Stimulated activated CD4-positive, alpha-beta T cell treated with anti-CD3 and anti-CD28 coated beads, Interleukin-15, amount 100 ng/mL, for 1 hour (primary cell): ENCODE data around the gene ATP2A3.

ENCODE experiments used
- DNase-seq, 2 donors: peaks; one replicate each; pipeline ENCODE4 v3.0.0-alpha.2; 2020; ENCODE audit warnings: low read depth in 1 of 2, low spot score in 1 of 2

The ATP2A3 gene

DNA sequence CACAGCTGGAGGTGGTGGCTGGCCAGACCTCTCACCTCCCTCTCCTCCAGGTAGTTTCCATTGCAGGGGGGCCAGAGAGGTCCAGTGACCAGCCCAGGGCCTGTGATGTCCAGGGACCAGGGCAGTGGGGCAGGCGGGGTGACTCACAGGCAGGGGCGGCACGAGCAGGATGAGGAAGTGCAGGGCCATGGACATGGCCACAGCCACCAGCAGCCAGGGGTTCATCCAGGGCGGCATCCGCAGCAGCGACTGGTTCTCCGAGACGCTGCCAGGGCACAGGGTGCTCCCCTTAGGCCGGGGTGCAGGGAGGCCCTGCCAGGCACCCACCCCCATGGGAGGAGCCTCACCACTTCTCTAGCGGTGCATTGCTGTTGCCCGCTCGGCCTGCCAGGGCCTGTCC is 35.1 kb downstream of the ATP2A3 start:
- DNase-seq = no peak

DNA sequence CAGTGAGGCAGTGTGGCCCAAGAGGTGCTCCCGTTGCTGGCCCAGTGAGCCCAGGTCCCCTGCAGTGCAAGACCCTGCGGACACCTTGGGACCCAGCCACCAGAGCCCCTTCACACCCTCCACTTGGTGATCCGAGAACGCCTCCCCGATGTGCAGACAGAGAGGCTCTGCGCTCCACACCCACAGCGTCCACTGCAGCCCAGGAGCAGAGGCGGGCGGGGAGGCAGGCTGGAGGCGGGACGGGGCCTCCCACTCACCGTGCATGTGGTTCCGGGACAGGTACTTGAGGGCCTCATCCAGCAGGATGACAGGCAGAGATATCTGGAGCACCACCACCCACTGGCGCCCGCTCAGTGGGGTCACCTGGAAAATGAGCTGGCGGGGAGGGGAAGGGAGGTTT is 35.8 kb downstream of the ATP2A3 start:
- no peak for DNase-seq

DNA sequence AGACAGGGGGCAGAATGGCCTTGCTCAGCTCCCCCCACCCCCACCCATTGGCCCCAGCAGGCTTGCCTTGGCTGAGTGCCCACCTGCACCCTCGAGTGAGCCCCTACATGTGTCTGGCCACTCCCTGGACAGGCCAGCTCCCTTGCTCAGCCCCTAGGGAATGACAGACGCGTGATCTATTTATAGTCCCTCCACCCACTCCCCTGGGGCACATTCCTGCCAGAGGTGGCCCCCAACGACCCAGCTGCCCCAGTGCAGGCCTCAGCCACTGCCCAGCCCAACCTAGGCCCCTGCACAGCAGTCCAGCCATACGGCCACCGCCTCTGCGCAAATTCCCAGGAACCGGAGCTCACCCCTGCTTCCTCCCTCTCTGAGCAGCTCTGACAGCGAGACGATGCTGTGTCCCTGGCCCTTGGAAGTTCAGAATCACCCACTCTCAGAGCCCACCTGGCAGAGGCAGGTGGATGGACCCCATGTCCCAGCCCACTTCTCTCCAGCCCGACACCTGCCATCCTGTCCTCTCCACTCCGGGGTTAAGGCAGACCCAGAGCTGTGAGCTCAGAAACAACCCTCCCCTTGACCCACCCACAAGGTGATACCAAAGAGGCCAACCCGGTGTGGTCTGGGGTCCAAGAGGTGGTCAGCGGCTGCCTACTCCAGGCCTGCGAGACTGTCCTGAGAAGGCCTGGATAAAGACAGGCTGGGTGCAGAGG is 36.5 kb downstream of the ATP2A3 start:
- DNase-seq = no peak

DNA sequence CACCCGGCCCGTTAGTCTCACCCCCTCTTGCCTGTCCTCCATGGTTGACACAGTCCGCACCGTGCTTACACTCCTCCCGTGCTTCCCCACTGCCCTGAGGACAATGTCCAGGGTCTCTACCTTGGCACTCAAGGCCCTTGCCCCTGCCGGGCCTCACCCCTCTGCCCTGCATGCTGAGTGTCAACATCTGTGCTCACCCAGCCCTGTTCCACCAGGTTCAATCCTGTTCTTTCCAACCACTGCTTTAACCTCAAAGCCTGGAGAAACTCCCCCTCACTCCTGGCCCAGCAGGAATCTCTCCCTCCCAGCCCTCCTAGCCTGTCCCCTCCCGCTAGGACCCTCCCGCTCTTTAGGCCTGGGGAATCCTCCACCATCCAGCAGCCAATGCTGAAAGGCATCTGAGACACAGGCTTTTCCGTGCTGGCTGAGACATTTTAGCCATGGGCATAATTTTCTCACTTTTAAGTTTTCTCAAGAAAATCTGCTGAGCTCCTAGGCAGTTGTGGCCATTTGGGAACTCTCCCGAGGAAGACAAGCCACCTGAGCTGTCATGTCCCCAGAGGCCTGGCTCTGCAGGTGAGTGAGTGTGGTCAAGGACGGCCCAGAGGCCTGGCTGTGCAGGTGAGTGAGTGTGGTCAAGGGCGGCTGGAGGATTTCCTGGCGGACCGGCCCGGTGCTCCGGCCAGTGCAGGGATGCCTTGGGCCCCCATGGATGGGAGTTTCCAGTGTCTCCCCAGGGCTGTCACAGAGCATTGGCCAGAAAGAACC is 37.2 kb downstream of the ATP2A3 start:
- no peak for DNase-seq

DNA sequence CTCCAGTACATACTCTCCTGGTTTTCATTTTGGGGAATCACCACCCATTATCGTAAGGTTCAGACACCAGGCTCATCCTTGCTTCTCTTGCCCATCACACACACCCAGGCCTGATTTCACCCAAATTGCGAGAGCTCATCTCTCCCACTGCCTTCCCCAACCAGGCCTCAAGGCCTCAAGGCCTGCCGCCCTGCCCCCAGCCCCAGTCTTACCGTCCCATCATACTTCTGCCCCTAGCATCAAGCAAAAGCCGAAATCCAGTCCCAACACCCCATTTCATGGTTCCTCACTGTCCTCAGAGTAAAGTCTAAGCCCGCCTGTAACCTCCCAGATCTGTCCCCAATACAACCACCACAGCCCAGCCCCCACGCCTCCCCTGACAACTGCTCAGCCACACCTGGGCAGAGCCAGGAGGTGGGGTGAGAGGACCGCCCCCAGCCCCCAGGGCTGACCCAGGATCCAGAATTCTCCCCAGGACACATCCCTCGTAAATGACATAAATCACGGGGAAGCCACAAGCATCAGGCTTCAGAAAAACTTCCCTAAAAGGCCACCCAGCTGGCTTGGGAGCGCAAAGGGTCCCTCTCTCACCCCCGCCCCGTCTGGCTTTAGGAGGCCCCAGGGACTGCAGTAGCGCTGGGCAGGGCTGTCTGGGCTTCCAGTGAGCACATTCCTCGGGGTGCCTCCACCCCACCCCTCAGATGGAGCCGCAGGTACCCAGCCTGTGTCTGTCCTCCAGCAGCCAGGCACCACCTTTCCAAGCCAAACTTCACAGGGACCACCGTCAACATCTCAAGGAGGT is 38.4 kb downstream of the ATP2A3 start:
- no peak for DNase-seq

DNA sequence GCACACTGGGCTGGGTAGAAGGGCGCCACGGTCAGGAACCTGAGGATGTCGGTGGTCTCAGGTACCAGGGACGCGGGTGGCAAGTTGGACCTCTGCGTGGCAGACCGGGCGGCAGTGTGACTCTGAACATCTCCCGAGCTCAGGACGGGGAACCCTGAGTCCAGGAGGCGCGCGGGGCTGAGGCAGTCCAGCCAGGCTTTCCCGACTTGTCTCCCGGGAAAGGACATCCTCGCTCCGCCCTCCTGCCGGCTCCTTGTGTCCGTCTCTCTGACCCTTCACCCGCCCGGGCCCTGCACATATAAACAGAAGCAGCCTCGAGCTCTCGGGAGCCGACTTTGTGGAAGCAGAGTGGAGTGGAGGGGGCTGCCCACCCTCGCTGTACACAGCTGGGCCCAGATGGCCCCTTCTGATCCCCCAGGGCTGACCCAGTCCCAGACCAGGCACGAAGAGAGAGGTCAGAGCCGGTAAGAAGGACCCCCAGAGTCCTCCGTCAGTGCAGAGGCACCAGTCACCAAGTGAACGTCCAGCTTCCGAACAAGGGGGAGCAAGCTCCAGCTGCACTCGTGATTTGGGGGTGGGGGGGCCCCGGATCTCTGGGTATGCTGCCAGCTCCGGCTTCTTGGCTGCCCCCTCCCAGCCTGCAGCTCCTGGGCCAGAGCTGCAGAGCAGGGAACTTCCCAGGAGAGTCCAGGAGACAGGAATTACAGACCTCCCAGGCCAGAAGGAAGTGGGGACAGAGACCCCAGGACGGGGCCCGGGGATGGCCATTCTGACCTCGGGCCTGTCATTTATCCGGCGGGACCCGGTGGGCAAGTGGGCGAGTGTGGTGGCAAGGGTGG is 39.5 kb downstream of the ATP2A3 start:
- DNase-seq = no peak

DNA sequence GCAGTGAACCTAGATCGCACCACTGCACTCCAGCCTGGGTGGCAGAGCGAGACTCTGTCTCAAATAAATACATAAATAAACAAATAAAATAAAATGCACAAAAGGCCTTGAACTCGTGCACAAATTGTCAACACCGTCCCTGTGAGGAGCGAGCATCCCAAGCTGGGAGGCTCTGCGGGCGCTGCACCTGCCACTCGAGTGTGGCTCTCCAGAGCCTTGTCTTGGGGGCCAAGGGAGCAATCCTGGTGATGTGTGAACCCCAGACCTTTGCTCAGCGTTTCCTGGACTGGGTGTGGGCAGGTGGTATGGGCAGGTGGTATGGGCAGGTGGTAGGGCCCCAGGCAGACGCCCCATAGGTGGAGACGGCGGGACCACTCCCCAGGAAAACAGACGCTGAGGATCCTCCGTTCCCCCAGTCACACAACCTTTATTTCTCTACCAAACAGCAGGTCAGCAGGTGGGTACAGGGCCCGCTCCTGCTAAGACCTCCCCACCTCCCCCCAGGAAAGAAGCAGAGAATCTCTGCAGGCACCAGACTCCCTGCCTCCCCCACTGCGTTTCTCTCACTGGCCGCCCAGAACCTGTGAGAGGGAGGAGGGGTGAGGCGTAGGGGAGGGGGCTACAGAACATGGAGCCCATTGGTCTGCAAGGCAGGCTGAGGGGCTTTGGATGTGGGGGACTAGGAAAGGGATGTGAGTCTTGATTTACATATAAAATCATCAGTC is 40.6 kb downstream of the ATP2A3 start:
- DNase-seq = no peak

DNA sequence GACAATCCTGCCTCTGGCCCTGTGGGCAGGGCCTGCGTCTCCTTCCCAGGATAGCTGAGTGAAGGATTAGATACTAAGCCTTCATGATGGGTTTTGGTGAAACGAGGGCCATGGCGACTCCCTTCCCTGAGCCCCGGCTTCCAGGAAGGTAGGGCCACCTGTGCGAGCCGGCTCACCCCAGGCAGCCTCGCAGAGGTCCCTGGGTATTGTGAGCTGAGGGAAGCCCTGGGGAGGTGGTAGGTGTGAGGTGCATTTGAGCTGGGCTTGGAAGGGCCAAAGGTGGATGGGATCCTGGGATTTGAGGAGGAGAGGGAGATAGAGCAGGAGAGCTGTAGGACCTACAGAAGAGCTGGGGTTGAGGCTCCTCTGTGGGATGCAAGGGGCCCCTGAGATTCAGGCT is 41.5 kb downstream of the ATP2A3 start:
- DNase-seq = no peak

DNA sequence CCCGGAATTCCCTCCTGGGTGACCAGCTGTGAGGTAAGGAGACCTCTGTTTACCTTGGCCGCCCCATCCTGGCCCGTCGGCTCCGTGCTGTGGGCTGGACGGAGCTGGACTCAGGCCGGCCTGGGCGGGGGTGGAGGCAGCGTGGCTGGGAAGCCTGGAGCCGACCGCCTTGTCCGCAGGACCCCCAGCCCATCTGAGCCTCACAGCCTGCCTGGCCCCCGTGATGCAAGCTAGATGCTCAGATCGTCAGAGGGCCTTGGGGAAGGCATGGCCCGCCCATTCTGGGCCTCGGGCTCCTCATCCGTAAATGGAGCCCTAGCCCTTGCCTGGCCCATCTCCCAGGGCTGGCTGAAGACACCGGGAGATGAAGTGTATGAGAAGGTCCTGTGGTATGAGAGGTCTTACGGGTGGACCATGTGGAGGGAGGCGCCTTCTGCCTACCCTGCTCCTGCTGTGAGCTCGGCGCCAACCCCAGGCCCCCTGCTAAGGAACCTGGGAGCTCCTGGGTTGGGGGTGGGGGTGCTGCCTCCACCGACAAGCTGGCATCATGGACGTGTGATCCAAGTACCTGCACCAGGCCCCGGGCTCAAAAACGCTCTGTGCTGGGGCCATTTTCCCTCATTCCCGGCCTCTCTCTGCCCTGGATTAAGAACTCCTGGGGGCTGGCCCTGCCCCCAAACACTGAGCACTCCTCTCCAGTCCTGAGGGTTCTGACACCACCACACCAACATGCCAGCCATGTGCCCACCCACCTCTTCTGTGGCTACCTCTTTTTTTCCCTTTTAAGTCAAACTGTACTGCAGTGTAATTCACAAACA is 42.5 kb downstream of the ATP2A3 start:
- no peak for DNase-seq

DNA sequence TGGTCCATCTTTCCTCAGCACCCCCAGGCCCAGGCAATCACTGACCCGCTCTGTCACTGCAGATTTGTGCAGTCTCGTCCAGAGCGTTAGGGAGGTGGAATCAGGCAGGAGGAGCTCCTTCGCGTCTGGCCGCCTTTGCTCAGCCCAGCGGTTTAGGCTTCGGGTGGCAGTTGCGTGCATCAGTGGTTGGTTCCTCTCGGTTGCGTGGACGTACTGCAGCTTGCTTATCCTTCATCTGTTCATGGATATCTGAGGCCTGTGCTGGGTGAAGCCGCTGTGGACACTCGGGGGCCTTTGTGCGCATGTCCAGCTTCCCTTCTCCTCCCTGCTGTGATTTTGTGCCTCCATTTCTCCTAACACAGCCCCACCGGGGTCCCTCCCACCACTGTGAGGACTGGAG is 43.2 kb downstream of the ATP2A3 start:
- no peak for DNase-seq

DNA sequence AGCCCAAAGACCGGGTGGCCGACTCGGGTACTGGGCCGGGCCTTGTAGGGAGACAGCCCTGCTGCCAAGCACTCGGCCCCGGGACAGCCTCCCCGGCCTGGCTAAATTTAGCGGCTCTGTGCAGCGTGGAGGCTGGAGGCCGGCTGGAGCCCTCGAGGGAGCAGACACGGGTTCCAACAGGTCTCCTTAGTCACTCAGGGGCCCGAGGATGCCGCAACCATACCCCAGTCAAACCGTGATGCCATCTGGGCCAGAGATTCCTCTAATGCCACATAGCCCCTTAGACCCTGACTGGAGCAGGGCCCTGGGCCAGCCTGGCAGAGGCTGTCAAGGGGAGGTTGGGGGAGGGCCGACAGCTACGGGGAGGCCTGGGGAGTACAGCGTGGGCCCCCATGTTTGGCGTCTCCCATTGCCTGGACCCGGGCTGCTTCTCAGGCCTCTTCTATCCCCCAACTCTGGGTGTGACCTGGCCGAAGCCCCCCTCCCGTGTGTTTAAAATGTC is 45.1 kb downstream of the ATP2A3 start:
- no peak for DNase-seq

DNA sequence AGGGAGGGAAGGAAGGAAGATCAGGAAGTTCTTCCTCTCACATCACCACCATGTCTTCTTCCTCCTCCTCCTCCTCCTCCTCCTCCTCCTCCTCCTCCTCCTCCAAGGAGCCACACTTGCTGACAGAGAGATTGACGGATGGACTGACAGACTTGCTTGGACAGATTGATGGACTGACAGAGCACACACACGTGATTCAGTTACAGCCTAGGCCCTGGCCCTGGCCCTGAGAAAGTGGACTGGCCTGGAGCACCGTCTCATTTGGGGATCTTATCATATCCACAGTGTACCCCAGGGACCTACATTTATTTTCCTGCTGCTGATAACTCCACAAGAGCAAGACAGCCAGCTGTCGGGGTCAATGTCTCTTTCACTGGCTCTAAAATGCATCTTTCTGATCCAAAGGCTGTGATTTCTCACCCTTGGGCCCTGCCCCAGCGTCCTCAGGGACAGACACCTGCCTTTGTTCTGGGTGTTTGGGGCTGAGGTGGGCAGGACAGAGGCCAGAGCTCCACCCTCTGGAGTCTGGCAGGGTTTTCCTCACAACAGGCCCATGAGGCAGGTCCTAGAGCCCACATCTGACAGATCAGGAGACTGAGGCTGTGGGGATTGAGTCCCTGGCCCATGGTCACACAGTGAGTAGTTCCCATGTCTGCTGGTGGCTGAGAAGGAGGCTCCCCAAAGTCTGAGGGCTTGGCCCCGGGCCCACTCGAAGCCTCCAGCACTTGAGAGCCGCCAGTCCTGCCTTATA is 45.7 kb downstream of the ATP2A3 start:
- no peak for DNase-seq

DNA sequence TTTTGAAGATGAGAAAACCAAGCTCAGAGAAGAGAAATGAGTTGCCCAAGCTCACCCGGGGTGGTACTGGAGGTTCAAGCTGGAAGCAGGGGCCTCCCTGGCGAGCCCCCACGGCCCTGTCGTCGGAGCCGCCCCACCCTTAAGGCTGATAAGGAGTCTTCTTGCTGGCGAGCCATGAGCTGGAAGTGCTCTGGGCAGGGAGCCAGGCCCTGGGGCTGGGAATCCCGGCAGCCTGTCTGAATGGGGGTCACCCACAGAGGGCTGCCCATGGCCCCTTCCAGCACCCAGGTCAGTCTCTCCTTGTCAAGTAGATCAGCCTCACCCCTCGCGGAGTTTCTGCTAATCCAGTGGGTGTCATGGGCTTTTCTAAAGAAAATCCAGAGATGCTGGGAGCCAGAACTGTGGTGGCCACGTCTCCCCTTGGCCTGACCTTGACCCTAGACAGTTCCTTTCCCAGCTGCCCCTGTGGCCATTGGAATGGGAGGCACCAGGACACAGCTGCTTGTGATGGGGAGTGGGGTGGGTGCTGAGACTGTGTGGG is 46.8 kb downstream of the ATP2A3 start:
- no peak for DNase-seq

DNA sequence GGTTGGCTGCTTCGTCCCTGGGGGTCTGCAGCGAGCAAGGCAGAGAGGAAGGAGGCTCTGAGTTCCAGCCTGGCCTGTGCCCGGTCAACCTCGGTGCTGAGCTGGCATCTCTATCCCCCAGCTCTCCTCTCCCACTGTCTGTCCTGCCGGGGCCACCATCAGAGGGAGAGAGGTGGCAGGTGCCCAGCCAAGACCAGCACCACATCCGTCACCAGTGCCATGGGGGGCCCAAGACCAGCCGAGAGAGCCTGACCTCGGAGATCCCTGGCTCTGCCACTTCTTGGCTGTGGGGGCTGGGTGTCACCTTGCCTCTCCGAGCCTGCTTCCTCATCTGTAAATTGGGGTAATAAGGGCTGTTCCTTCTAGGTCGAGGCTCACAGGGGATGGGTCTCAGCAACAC is 47.4 kb downstream of the ATP2A3 start:
- DNase-seq = no peak

DNA sequence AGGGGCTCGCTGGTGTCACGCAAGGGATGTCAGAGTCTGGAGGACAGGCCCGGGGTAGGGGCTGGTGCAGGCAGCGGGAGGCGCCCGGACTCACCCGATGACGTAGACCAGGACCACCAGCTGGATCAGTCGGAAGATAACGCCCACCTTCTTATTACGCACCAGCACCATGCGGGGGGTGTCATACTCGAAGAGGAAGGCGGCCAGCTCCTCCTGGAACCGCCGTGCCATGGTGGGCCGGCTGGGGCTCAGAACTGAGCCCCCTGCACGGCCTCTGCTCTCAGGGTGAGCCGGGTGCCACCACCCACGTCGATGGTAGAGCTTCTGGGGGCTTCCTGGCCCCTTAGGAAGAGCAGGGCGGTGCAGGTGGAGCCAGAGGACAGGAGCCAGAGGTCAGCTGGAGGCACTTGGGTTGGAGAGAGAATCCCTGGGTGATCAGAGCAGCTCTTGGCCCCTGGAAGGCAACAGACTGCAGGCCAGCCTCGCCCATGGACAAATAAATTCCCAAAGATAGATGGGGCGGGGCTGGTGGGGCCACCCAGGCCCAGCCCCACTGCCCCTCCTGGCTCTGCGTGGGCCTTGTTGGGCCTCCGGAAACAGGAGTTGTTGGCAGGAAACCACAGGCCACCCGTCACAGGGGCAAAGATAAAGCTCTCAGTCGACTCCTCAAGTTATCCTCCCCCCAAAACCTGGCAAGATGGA is 48.1 kb downstream of the ATP2A3 start, which contains the start of gene P2RX1:
Gene P2RX1 (minus strand): TSS at position 471 of the 702 bp plus-strand sequence. CDS start 240 bp downstream, at position 231.
- DNase-seq = no peak

DNA sequence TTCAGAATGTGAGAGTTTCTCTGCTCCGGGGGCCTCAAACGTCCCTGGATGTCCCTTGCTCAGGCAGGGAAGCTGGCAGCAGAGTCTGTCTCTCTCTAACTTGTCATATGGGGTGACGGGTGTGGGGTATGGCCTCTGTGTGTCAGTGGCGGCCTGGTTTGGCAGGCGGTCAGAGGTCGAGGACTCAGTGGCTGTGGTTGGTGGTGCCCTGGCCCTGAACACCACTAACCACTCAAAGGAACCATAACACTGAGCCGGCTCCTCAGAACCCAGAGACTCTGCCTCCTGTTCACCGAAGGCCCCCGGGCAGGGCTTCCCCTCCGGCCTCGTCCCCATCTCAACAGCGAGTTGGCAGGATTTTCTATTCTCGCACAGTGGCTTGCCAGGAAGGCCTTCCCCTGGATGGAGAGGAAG is 48.6 kb downstream of the ATP2A3 start:
- DNase-seq = no peak

DNA sequence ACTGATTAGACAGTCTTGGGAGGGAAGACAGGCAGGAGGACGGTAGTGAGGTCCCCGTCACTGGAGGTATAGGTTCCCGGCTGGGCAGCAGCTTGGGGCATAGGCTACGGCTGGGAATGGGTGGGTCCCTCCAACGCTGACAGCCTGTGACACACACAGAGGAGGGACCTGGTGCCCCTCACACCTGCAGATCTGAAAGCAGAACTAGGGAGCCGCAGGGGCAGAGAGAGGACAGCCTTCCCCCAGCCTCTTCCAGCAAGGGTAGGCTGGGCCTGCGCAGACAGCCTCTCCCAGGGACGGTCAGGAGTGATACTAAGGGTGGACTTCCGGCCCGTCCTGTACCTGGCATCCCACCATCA is 49.9 kb downstream of the ATP2A3 start:
- no peak for DNase-seq
